Natural killer cell treated with Interleukin-12 subunit alpha and Interleukin-12 subunit beta and Interleukin-15 and Interleukin-18, amount 100 ng/mL, for 72 hours (primary cell): ENCODE data around the gene FARS2. TPM values are rescaled to one million over a fixed set of nuclear protein-coding genes. Genes with fewer than 3 reads are reported as not detected.

Experiments used
- ATAC-seq, 2 donors: fragments of 150-1000 bp; cut with Tn5 transposase in 1 of 2; sonication (Bioruptor Pico), chemical (Tn5 transposase) in 1 of 2; 2 replicates each; pipeline ENCODE4 v1.10.0; 2021
- DNase-seq: peaks from one replicate; pipeline ENCODE4 v3.0.0; 2022; ENCODE audit warnings: low spot score
- H3K27ac Mint-ChIP-seq, 2 donors: 1 replicate in 1 of 2; 2 replicates in 1 of 2; pipeline ENCODE4 v1.8.0; 2022; ENCODE audit warnings: mixed read lengths in 2 of 2, mild to moderate bottlenecking in 1 of 2, moderate library complexity in 1 of 2
- H3K27me3 Mint-ChIP-seq, 2 donors: 1 replicate in 1 of 2; 2 replicates in 1 of 2; pipeline ENCODE4 v1.8.0; 2022; ENCODE audit warnings: mixed read lengths in 2 of 2
- H3K36me3 Mint-ChIP-seq: one replicate; pipeline ENCODE4 v1.8.0; 2022; ENCODE audit warnings: mixed read lengths
- H3K4me1 Mint-ChIP-seq, 2 donors: 1 replicate in 1 of 2; 2 replicates in 1 of 2; pipeline ENCODE4 v1.8.0; 2022; ENCODE audit warnings: low read depth in 2 of 2, mixed read lengths in 2 of 2, mild to moderate bottlenecking in 1 of 2
- H3K4me3 Mint-ChIP-seq: one replicate; pipeline ENCODE4 v1.8.0; 2022; ENCODE audit warnings: mixed read lengths
- H3K9me3 Mint-ChIP-seq: 2 replicates; pipeline ENCODE4 v1.8.0; 2022; ENCODE audit warnings: mixed read lengths
- total RNA-seq, 2 donors: library from RNA; stranded (reverse); gene quantifications; one replicate each; pipeline ENCODE4 v1.2.3, GENCODE V29; 2022

FARS2 gene
- total RNA-seq, 2 donors from 2014 or later: 20.4 to 41.7 TPM

DNA sequence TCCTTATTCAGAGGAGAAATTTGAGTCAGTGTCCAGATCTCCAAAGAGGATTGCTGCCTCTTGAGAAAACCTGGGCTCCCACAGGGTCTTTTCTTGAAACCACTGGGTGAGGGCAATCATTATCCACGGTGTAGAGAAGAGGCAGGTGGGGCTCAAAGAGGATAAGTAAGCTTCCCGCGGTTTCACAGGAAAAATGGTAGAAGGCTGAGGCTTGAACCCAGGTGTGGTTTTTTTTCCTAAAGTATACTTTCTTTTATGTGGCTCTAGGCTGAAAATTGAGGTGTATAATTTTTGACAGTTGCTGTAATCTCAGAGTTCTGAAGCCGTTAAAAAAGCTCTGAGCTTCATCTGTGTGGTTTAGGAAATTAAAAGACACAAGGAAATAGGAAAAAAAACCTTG is 164.5 kb downstream of the FARS2 start:
- no peak for ATAC-seq
- no peaks in the 10 kb centered on the region for H3K36me3 Mint-ChIP-seq

GRCh38 chr6:5427586-5427985 is 166.3 kb downstream of the FARS2 start:
- no peak overlapping the region for H3K4me3 Mint-ChIP-seq
- H3K36me3 Mint-ChIP-seq: no peaks in the 10 kb centered on the region
- no peaks in the 10 kb centered on the region for H3K27me3 Mint-ChIP-seq
- no peak for ATAC-seq
- H3K9me3 Mint-ChIP-seq: no peaks in the 10 kb centered on the region
- no peak for DNase-seq
- H3K4me1 Mint-ChIP-seq: peaks cover 0 to 2% of the 10 kb centered on the region in 2 donors
- H3K27ac Mint-ChIP-seq: no peak overlapping the region

More for the DNA sequence above, 164.5 kb downstream of the FARS2 start:
- Mint-ChIP-seq H3K27me3 (no peaks in the 10 kb centered on the region), H3K4me3 (no peak overlapping the region), H3K4me1 (peaks cover 0 to 2% of the 10 kb centered on the region in 2 donors), H3K27ac (no peak overlapping the region), H3K9me3 (no peaks in the 10 kb centered on the region)
- no peak for DNase-seq

- H3K36me3 Mint-ChIP-seq: peaks cover 19% of the 10 kb centered on the region
- ATAC-seq (no peak), DNase-seq (no peak)
- no peaks in the 10 kb centered on the region for H3K27me3 Mint-ChIP-seq
- H3K4me3 Mint-ChIP-seq: no peak overlapping the region
- no peaks in the 10 kb centered on the region for H3K9me3 Mint-ChIP-seq
- no peak overlapping the region for H3K27ac Mint-ChIP-seq
- peaks cover 0 to 2% of the 10 kb centered on the region in 2 donors for H3K4me1 Mint-ChIP-seq
Measured at GRCh38 chr6:5433324-5433723, 172.0 kb downstream of the FARS2 start.

DNA sequence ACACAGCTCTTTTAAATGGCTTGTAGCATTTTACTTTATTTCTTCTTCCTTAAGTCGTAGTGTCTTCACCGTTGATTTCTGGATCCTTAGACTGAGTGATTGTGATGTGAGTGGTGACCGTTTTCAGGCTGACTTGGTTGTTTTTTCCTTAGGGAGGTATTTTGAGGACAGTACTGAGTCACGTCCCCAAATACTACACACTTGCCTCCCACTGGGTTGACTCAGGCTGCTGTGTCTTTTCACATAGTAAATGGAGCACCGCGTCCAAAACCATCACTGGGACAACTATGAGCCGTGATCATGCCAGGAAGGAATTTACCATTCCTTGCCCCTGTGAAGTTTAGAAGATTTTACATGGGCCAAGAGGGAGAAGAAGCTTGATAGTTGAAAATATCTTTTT is 174.1 kb downstream of the FARS2 start:
- Mint-ChIP-seq H3K36me3 (peaks cover 23% of the 10 kb centered on the region), H3K27ac (no peak overlapping the region), H3K4me3 (no peak overlapping the region), H3K9me3 (no peaks in the 10 kb centered on the region), H3K27me3 (no peaks in the 10 kb centered on the region), H3K4me1 (peaks cover 0 to 5% of the 10 kb centered on the region in 2 donors)
- ATAC-seq (no peak), DNase-seq (no peak)

GRCh38 chr6:5438922-5439584 is 177.7 kb downstream of the FARS2 start:
- Mint-ChIP-seq H3K27ac (no peak overlapping the region), H3K36me3 (peaks cover 23% of the 10 kb centered on the region), H3K9me3 (no peaks in the 10 kb centered on the region), H3K4me3 (no peak overlapping the region), H3K27me3 (no peaks in the 10 kb centered on the region), H3K4me1 (peaks cover 0 to 6% of the 10 kb centered on the region in 2 donors)
- no peak for ATAC-seq
- no peak for DNase-seq

DNA sequence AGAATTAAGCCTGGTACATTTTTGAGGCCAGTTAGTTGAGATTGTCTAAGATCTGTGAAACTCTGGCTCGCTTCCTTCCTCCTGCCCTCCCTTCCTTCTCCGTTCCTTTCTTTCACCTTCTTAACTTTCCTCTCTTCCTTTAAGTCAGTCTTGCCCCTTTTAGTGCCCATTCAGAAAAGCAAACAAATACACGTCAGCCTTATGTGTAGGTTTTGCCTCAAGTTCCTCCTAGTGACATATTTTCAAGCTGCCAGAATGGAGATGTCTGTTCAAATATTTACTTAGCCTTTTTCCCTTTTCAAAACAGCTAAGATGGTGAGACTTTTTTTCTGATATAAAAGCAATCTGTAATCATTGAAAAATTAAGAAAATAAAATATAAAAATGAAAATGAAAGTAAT is 178.4 kb downstream of the FARS2 start:
- H3K9me3 Mint-ChIP-seq: no peaks in the 10 kb centered on the region
- peaks cover 0 to 6% of the 10 kb centered on the region in 2 donors for H3K4me1 Mint-ChIP-seq
- ATAC-seq: no peak
- H3K4me3 Mint-ChIP-seq: no peak overlapping the region
- no peak for DNase-seq
- H3K27ac Mint-ChIP-seq: no peak overlapping the region
- no peaks in the 10 kb centered on the region for H3K27me3 Mint-ChIP-seq
- peaks cover 23% of the 10 kb centered on the region for H3K36me3 Mint-ChIP-seq

DNA sequence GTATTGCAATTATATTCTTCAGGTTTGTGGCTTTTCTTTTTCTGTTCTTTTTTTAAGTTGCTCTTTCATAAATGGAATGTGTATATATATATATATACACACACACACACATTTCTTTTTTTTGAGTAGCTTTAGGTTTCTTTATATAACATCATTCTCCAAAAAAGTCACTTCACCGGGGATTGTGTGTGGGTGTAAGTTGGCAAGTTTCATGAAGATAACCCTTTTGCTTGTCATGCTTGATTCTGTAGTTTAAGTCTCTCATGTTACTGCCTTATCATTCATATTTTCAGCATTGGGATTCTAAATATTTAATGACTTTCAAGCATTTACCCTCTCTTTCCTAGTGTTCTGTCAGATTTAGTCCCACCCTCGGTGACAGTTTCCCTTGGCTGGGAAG is 181.0 kb downstream of the FARS2 start:
- no peak for ATAC-seq
- Mint-ChIP-seq H3K27ac (no peak overlapping the region), H3K9me3 (no peaks in the 10 kb centered on the region), H3K27me3 (no peaks in the 10 kb centered on the region), H3K36me3 (peaks cover 14% of the 10 kb centered on the region), H3K4me3 (no peak overlapping the region), H3K4me1 (peaks cover 0 to 12% of the 10 kb centered on the region in 2 donors)
- DNase-seq: no peak

DNA sequence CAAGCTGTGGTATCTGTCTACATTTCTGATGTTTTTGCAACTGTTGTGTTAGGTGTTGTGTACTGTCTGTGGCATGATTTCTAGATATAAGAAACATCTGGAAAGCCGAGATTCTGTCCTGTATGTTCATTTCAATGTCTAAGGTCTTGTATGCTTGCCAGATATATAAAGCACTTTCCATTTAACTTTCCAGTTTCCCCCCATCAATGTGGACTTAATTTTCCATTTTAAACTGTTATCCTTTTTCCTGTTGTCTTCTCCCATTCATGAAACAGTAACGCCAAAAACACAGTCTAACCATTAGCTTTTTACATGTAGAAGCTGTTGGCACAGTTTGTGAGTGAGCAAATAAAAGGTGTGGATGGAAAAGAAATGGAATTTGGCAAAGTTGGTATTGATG is 181.6 kb downstream of the FARS2 start:
- ATAC-seq (no peak), DNase-seq (no peak)
- peaks cover 8% of the 10 kb centered on the region for H3K36me3 Mint-ChIP-seq
- H3K4me3 Mint-ChIP-seq: no peak overlapping the region
- H3K27ac Mint-ChIP-seq: no peak overlapping the region
- peaks cover 0 to 15% of the 10 kb centered on the region in 2 donors for H3K4me1 Mint-ChIP-seq
- H3K27me3 Mint-ChIP-seq: no peaks in the 10 kb centered on the region
- no peaks in the 10 kb centered on the region for H3K9me3 Mint-ChIP-seq

- no peak for DNase-seq
- H3K9me3 Mint-ChIP-seq: no peaks in the 10 kb centered on the region
- no peaks in the 10 kb centered on the region for H3K27me3 Mint-ChIP-seq
- no peak overlapping the region for H3K27ac Mint-ChIP-seq
- H3K4me3 Mint-ChIP-seq: no peak overlapping the region
- H3K4me1 Mint-ChIP-seq: peaks cover 0 to 16% of the 10 kb centered on the region in 2 donors
- peaks cover 2% of the 10 kb centered on the region for H3K36me3 Mint-ChIP-seq
- ATAC-seq: no peak
Measured at GRCh38 chr6:5443491-5443890, 182.2 kb downstream of the FARS2 start.

DNA sequence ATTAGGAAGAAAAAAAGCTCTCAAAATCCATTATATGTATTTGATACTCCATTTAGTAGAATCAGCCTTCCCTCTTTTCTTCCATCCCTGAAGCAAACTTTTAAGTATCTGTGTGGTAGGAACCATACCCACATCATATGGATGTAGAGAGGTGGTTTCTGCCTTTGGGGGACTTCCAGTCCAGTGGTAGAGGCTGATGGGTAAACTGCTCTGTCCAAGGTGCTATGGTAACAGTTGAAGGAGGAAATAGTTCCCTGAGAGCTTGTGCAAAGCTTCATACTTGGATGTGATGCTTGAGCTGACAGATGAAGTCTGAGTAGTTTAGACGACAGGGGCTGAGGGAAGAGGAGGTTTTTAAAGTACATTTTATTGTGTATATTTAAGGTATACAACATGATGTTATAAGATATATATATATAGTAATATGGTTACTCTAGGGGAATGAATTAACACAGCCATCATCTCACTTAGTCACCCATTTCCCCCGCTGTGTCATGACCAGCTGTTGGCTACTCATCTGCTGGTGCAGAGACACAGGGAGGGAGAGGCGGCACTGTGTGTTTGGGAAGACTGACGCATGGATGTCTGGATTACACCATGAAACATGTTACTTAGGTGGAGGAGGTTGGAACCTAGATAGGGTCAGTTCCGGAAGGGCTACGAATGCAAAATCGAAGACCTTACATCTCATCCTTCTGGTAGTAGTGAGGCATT is 185.2 kb downstream of the FARS2 start:
- Mint-ChIP-seq H3K36me3 (no peaks in the 10 kb centered on the region), H3K27me3 (no peaks in the 10 kb centered on the region), H3K27ac (no peak overlapping the region), H3K9me3 (no peaks in the 10 kb centered on the region), H3K4me3 (no peak overlapping the region), H3K4me1 (peaks cover 0 to 20% of the 10 kb centered on the region in 2 donors)
- ATAC-seq: no peak
- DNase-seq: no peak

DNA sequence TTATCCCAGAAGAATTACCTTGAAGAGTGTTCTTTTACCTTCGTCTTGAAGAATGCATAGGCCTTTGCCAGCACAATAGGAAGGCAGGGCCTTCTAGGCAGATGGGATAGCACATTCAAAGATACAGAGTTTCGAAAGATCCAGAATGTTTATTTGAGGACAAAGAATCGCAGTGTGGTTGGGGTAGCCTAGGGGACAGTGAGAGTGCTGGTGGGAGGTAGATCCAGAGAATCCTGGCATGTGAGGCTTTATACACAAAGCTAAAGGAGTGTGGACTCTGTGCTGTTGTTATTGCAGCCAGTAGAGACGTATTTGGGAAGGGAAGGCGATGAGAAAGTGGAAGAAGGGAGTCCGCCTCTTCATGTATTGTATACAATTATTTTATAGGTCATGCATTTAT is 186.6 kb downstream of the FARS2 start:
- H3K9me3 Mint-ChIP-seq: no peaks in the 10 kb centered on the region
- H3K36me3 Mint-ChIP-seq: no peaks in the 10 kb centered on the region
- no peak overlapping the region for H3K27ac Mint-ChIP-seq
- H3K4me1 Mint-ChIP-seq: peaks cover 0 to 20% of the 10 kb centered on the region in 2 donors
- ATAC-seq: no peak
- no peak for DNase-seq
- no peak overlapping the region for H3K4me3 Mint-ChIP-seq
- H3K27me3 Mint-ChIP-seq: no peaks in the 10 kb centered on the region

GRCh38 chr6:5450073-5450472 is 188.8 kb downstream of the FARS2 start:
- Mint-ChIP-seq H3K4me3 (no peak overlapping the region), H3K27me3 (no peaks in the 10 kb centered on the region), H3K27ac (no peak overlapping the region), H3K36me3 (no peaks in the 10 kb centered on the region), H3K9me3 (no peaks in the 10 kb centered on the region), H3K4me1 (peaks cover 0 to 21% of the 10 kb centered on the region in 2 donors)
- no peak for DNase-seq
- no peak for ATAC-seq

- no peaks in the 10 kb centered on the region for H3K9me3 Mint-ChIP-seq
- H3K4me3 Mint-ChIP-seq: no peak overlapping the region
- H3K27ac Mint-ChIP-seq: no peak overlapping the region
- DNase-seq (no peak), ATAC-seq (no peak)
- H3K27me3 Mint-ChIP-seq: no peaks in the 10 kb centered on the region
- peaks cover 0 to 10% of the 10 kb centered on the region in 2 donors for H3K4me1 Mint-ChIP-seq
- no peaks in the 10 kb centered on the region for H3K36me3 Mint-ChIP-seq
Measured at GRCh38 chr6:5453546-5453945, 192.2 kb downstream of the FARS2 start.

GRCh38 chr6:5455142-5455541 is 193.8 kb downstream of the FARS2 start:
- ATAC-seq (no peak), DNase-seq (no peak)
- Mint-ChIP-seq H3K27me3 (no peaks in the 10 kb centered on the region), H3K4me3 (no peak overlapping the region), H3K4me1 (peaks cover 3 to 5% of the 10 kb centered on the region in 2 donors), H3K36me3 (no peaks in the 10 kb centered on the region), H3K27ac (no peak overlapping the region), H3K9me3 (no peaks in the 10 kb centered on the region)
